ENCODE results near the gene SMNDC1. TPM values are rescaled to one million over a fixed set of nuclear protein-coding genes. Genes with fewer than 3 reads are reported as not detected.
A peak's percentile ranks its signal among the peaks of the same experiment; 100 is the strongest.

SMNDC1 gene
- total and polyA plus RNA-seq, 2 experiments from 2014 or later: 13.5 to 24.9 TPM

- no peaks in the 10 kb centered on the region for H3K27me3 ChIP-seq
- no peak overlapping the region for H3K4me3 ChIP-seq
- peaks cover 3% of the 10 kb centered on the region for H3K36me3 ChIP-seq
- peak; percentile 72 to 82 for DNase-seq (ENCODE audit: low read depth in 1 of 2, low spot score in 1 of 2)
- H3K4me1 ChIP-seq (ENCODE audit: low read depth): peaks cover 18% of the 10 kb centered on the region
- H3K9me3 ChIP-seq (ENCODE audit: low read depth): no peaks in the 10 kb centered on the region
- H3K27ac ChIP-seq: no peak overlapping the region
- peak; percentile 78 for TF ChIP-seq CTCF (IDR thresholded peaks at IDR 0.05; ENCODE audit: low read depth, low read length)
Measured at GRCh38 chr10:110279407-110279986, 25.2 kb downstream of the SMNDC1 start.

GRCh38 chr10:110278562-110279406 lies 25.9 kb downstream of the SMNDC1 start:
- Histone ChIP-seq H3K27me3 (no peaks in the 10 kb centered on the region), H3K9me3 (ENCODE audit: low read depth) (no peaks in the 10 kb centered on the region), H3K4me3 (no peak overlapping the region)

GRCh38 chr10:110277591-110277990 lies 27.1 kb downstream of the SMNDC1 start:
- Histone ChIP-seq H3K4me3 (no peak overlapping the region), H3K9me3 (ENCODE audit: low read depth) (no peaks in the 10 kb centered on the region), H3K36me3 (peaks cover 3% of the 10 kb centered on the region), H3K27ac (peak overlapping the region; percentile 7), H3K4me1 (ENCODE audit: low read depth) (peaks cover 23% of the 10 kb centered on the region), H3K27me3 (no peaks in the 10 kb centered on the region)
- no peak for DNase-seq (ENCODE audit: low read depth in 1 of 2, low spot score in 1 of 2)
- TF ChIP-seq CTCF (IDR thresholded peaks at IDR 0.05; ENCODE audit: low read depth, low read length): no peak

More at GRCh38 chr10:110278562-110279406, 25.9 kb downstream of the SMNDC1 start:
- peak overlapping the region; percentile 7 for H3K27ac ChIP-seq
- no peak for DNase-seq (ENCODE audit: low read depth in 1 of 2, low spot score in 1 of 2)
- TF ChIP-seq CTCF (IDR thresholded peaks at IDR 0.05; ENCODE audit: low read depth, low read length): no peak
- peaks cover 3% of the 10 kb centered on the region for H3K36me3 ChIP-seq
- peaks cover 21% of the 10 kb centered on the region for H3K4me1 ChIP-seq (ENCODE audit: low read depth)

- Histone ChIP-seq H3K4me3 (no peak overlapping the region), H3K27me3 (no peaks in the 10 kb centered on the region), H3K27ac (no peak overlapping the region), H3K36me3 (peaks cover 3% of the 10 kb centered on the region), H3K9me3 (ENCODE audit: low read depth) (no peaks in the 10 kb centered on the region), H3K4me1 (ENCODE audit: low read depth) (peaks cover 20% of the 10 kb centered on the region)
- TF ChIP-seq CTCF (IDR thresholded peaks at IDR 0.05; ENCODE audit: low read depth, low read length): no peak
- no peak for DNase-seq (ENCODE audit: low read depth in 1 of 2, low spot score in 1 of 2)
Measured at GRCh38 chr10:110276603-110277002, 28.1 kb downstream of the SMNDC1 start.

- Histone ChIP-seq H3K4me1 (ENCODE audit: low read depth) (peaks cover 30% of the 10 kb centered on the region), H3K9me3 (ENCODE audit: low read depth) (no peaks in the 10 kb centered on the region), H3K4me3 (no peak overlapping the region), H3K27me3 (no peaks in the 10 kb centered on the region), H3K36me3 (no peaks in the 10 kb centered on the region), H3K27ac (no peak overlapping the region)
- TF ChIP-seq CTCF (IDR thresholded peaks at IDR 0.05; ENCODE audit: low read depth, low read length): no peak
- no peak for DNase-seq (ENCODE audit: low read depth in 1 of 2, low spot score in 1 of 2)
Measured at GRCh38 chr10:110275128-110275729, 29.5 kb downstream of the SMNDC1 start.
